Lower leg skin (tissue), 4 donors: ENCODE results near the gene DNAJC12. TPM values are rescaled to one million over a fixed set of nuclear protein-coding genes. Genes with fewer than 3 reads are reported as not detected.

Source experiments
- DNase-seq, 2 donors: peaks; one replicate each; pipeline ENCODE4 v3.0.0-alpha.2; 2019; ENCODE audit warnings: low spot score in 2 of 2
- H3K4me3 ChIP-seq: fragments of 200-600 bp; sonication (generic); 2 replicates; pipeline ENCODE4 v1.5.1; 2017; ENCODE audit warnings: mild to moderate bottlenecking, low read depth; ENCODE audit not compliant: poor library complexity, severe bottlenecking
- POLR2A ChIP-seq, 2 donors: fragments of 450-650 bp; IDR thresholded peaks; one replicate each; pipeline ENCODE4 v1.6.1; 2016 to 2017; ENCODE audit warnings: antibody characterized with exemption in 2 of 2, mild to moderate bottlenecking in 1 of 2, moderate library complexity in 1 of 2
- WGBS, 2 donors: methylation state at CpG; one replicate each; pipeline ENCODE4 v1.1.5; 2018; 5-methylcytosine and 5-hydroxymethylcytosine counted together
- intact Hi-C: fragments of 100-400 bp; cut with DNase I; formaldehyde crosslinking; loops from one replicate; pipeline ENCODE4 v1.15.0; 2023; ENCODE audit warnings: low total_unique reads
- total RNA-seq, 4 donors: library from RNA; depleted of rRNA; stranded (reverse); fragments of >200 nt; gene quantifications; one replicate each; pipeline ENCODE4 v1.1.0, GENCODE V29; 2016
- TF ChIP-seq, protein P1 (sequence below), 3 donors: fragments of 450-650 bp; IDR thresholded peaks; one replicate each; pipeline ENCODE4 v1.5.1; 2016; ENCODE audit warnings: antibody characterized with exemption in 3 of 3, mild to moderate bottlenecking in 3 of 3, moderate library complexity in 2 of 3

DNAJC12 gene
- total RNA-seq, 4 donors from 2014 or later: 0.49 TPM; not detected in 3

DNA sequence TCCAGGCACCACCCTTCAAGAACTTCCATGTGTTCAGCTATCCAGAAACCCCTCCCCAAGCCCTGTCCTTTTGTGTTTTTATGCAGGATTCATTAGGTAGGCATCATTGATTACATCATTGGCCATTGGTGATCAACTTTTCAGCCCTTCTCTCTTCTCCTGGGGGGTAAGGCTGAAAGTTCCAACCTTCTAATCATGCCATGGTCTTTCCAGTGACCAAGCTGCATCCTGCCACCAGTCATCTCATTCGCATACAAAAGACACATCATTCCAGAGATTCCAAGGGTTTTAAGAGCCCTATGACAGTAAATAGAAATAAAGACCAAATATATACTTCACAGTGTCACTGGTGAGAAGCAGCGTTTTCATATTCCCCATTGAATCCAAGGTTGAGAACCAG is 48.2 kb downstream of the DNAJC12 start:
- 82 to 94% methylated on average over 2 of the region's 2 CpGs for WGBS, 2 donors
- no peak for DNase-seq
- intact Hi-C loops: no loop called here
- H3K4me3 ChIP-seq: no peak overlapping the region
- no peak for TF ChIP-seq POLR2A (IDR thresholded peaks at IDR 0.05)
- TF ChIP-seq, protein P1, sequence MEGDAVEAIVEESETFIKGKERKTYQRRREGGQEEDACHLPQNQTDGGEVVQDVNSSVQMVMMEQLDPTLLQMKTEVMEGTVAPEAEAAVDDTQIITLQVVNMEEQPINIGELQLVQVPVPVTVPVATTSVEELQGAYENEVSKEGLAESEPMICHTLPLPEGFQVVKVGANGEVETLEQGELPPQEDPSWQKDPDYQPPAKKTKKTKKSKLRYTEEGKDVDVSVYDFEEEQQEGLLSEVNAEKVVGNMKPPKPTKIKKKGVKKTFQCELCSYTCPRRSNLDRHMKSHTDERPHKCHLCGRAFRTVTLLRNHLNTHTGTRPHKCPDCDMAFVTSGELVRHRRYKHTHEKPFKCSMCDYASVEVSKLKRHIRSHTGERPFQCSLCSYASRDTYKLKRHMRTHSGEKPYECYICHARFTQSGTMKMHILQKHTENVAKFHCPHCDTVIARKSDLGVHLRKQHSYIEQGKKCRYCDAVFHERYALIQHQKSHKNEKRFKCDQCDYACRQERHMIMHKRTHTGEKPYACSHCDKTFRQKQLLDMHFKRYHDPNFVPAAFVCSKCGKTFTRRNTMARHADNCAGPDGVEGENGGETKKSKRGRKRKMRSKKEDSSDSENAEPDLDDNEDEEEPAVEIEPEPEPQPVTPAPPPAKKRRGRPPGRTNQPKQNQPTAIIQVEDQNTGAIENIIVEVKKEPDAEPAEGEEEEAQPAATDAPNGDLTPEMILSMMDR (IDR thresholded peaks at IDR 0.05): no peak

GRCh38 chr10:67788028-67788886 is 49.7 kb downstream of the DNAJC12 start:
- TF ChIP-seq, protein P1 (IDR thresholded peaks at IDR 0.05): no peak
- TF ChIP-seq POLR2A (IDR thresholded peaks at IDR 0.05): no peak
- peak; percentile 15 to 88 for DNase-seq
- WGBS, 2 donors: 42 to 45% methylated on average over 15 of the region's 15 CpGs
- intact Hi-C loops: no loop called here
- H3K4me3 ChIP-seq: no peak overlapping the region

DNA sequence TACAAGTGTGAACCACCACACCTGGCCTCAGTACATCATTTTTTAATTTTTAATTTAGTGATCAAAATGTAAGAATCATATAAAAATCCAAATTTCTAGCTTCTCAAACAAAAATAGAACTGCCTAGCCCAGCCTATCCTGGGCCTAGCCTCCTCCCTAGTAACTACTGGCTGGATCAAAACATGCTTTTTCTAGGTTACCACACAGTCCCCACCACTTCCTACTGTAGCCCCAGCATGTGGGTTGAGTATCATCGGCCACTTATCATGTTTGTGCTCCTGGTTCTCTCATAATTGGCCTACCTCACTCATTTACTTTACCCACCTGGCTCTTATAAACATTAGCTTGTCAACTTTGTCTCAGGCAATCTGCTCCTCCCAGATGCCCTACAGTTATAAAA is 52.9 kb downstream of the DNAJC12 start:
- 64 to 75% methylated on average over 1 of the region's 1 CpG for WGBS, 2 donors

DNA sequence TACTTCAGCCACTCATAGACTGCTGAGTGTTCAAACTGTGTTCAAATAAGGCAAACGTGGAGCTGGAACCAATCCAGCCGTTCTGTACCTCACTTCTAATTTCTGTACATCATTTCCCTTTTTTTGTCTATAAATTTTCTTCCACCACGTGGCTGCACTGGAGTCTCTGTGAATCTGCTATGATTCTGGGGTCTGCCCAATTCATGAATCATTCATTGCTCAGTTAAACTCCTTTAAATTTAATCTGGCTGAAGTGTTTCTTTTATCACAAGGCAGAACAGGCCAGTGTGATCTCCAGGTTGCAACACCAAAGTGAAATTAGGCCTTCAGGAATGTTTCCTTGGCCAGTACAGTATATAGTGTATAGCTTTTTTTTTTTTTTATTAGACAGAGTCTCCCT is 53.5 kb downstream of the DNAJC12 start:
- TF ChIP-seq, protein P1 (IDR thresholded peaks at IDR 0.05): no peak
- no peak for TF ChIP-seq POLR2A (IDR thresholded peaks at IDR 0.05)

More for the DNA sequence above, 52.9 kb downstream of the DNAJC12 start:
- TF ChIP-seq, protein P1 (IDR thresholded peaks at IDR 0.05): no peak
- no peak for TF ChIP-seq POLR2A (IDR thresholded peaks at IDR 0.05)
- intact Hi-C loops: no loop called here
- DNase-seq: no peak
- no peak overlapping the region for H3K4me3 ChIP-seq

GRCh38 chr10:67783606-67784294 is 54.2 kb downstream of the DNAJC12 start:
- no peak for TF ChIP-seq POLR2A (IDR thresholded peaks at IDR 0.05)
- TF ChIP-seq, protein P1 (IDR thresholded peaks at IDR 0.05): no peak
- intact Hi-C loops: loop anchor here (5.0 kb wide), 1 partner anchor 86 kb away; the partner anchor contains the start of gene CTNNA3
- no peak overlapping the region for H3K4me3 ChIP-seq
- DNase-seq: no peak
- WGBS, 2 donors: 89 to 92% methylated on average over 5 of the region's 5 CpGs

More for the DNA sequence above, 53.5 kb downstream of the DNAJC12 start:
- 31 to 35% methylated on average over 3 of the region's 3 CpGs for WGBS, 2 donors
- H3K4me3 ChIP-seq: no peak overlapping the region
- DNase-seq: no peak
- intact Hi-C loops: loop anchor here (5.0 kb wide), 1 partner anchor 87 kb away; the partner anchor contains the start of gene CTNNA3
